NCI-H524 treated with DMSO at 0.1 percent for 48 hours (cell line): ENCODE measurements around the gene LCK.
A peak's percentile ranks its signal among the peaks of the same experiment; 100 is the strongest.
"Not testable (repeated sequence)": the region's sequence is repeated elsewhere in the genome, so short reads cannot be mapped to it uniquely, and the experiment has no call there.

Source experiments
- DNase-seq: peaks from one replicate; lab custom pipeline; 2025; lab: John Stamatoyannopoulos, UW

The LCK gene

DNA sequence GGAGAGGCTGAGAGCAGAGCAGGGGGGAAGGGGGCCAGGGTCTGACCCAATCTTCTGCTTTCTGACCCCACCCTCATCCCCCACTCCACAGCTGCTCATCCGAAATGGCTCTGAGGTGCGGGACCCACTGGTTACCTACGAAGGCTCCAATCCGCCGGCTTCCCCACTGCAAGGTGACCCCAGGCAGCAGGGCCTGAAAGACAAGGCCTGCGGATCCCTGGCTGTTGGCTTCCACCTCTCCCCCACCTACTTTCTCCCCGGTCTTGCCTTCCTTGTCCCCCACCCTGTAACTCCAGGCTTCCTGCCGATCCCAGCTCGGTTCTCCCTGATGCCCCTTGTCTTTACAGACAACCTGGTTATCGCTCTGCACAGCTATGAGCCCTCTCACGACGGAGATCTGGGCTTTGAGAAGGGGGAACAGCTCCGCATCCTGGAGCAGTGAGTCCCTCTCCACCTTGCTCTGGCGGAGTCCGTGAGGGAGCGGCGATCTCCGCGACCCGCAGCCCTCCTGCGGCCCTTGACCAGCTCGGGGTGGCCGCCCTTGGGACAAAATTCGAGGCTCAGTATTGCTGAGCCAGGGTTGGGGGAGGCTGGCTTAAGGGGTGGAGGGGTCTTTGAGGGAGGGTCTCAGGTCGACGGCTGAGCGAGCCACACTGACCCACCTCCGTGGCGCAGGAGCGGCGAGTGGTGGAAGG lies 23.7 kb downstream of the LCK start:
- no peak for DNase-seq

DNA sequence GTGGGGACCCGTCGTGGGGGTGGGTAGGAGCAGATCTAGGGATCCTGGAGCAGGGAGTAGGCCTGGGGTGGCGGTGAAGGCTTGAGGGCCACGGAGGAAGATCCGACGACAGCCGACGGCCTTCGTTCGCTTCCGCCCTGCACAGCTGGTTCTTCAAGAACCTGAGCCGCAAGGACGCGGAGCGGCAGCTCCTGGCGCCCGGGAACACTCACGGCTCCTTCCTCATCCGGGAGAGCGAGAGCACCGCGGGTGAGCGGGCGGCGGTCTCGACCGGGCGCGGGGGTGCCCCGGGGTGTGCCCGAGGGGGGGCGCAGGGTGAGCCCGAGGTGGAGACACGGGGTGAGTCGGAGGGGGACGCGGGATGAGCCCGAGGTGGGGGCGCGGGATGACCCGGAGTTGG lies 24.4 kb downstream of the LCK start:
- DNase-seq = no peak

DNA sequence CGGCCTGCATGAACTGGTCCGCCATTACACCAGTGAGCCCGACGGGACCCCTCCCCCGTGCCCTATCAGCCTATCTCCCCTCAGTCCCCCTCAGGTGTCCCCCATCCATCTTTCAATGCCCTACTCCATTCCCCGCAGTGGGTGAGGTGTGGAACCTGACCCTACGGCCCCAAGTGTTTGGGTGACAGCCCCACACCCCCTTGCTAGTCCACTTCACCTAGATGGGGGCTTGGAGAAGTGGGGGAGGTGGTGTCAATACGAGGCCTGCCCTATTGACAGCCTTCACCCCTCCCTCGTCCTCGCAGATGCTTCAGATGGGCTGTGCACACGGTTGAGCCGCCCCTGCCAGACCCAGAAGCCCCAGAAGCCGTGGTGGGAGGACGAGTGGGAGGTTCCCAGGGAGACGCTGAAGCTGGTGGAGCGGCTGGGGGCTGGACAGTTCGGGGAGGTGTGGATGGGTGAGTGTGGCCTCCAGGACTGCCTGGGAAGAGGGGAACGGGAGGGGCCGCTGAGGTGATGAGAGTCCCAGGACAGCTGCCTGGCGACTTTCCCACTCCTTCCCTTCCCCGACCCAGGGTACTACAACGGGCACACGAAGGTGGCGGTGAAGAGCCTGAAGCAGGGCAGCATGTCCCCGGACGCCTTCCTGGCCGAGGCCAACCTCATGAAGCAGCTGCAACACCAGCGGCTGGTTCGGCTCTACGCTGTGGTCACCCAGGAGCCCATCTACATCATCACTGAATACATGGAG lies 25.1 kb downstream of the LCK start:
- no peak for DNase-seq

GRCh38 chr1:32284777-32285176 lies 33.7 kb downstream of the LCK start:
- not testable (repeated sequence) for DNase-seq

GRCh38 chr1:32285658-32286057 lies 34.6 kb downstream of the LCK start:
- no peak for DNase-seq

GRCh38 chr1:32286763-32287162 lies 35.7 kb downstream of the LCK start:
- no peak for DNase-seq

DNA sequence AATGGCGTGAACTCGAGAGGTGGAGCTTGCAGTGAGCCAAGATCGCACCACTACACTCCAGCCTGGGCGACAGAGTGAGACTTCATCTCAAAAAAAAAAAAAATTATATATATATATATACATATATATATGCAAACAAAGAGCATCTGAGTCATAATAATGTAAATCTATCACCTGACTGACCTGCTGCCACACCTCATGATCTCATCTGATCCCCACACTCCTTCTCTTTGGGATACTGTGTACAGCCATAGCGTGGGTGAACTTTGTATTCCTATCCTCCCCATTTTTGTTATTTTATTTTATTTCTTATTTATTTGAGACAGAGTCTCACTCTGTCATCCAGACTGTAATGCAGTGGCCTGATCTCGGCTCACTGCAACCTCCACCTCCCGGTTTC lies 38.2 kb downstream of the LCK start:
- DNase-seq = no peak

DNA sequence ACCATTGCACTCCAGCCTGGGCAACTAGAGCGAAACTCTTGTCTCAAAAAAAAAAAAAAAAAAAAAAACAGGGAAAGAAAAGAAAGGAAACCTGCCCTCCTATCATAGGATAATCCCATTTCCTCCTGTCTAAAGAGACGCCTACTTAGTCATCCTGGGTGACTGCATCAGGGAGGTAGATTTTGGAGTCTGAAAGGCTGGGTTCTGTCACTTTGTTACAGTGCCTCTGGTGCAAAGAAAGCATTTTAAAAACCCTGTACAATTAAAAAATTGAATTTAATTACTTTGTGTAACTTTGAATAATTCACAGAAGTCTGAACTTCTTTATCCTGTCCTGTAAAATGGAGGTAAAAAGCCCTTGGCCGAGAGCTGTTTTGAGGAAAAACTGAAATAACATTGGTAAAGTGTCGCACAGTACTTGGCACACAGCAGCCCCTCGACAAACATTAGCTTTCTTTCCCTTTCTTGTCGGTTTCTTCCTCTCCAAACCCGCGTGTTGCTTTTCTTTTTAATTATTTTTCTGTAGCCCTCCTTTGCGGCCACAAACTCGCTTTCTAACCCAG lies 40.2 kb downstream of the LCK start:
- no peak for DNase-seq

DNA sequence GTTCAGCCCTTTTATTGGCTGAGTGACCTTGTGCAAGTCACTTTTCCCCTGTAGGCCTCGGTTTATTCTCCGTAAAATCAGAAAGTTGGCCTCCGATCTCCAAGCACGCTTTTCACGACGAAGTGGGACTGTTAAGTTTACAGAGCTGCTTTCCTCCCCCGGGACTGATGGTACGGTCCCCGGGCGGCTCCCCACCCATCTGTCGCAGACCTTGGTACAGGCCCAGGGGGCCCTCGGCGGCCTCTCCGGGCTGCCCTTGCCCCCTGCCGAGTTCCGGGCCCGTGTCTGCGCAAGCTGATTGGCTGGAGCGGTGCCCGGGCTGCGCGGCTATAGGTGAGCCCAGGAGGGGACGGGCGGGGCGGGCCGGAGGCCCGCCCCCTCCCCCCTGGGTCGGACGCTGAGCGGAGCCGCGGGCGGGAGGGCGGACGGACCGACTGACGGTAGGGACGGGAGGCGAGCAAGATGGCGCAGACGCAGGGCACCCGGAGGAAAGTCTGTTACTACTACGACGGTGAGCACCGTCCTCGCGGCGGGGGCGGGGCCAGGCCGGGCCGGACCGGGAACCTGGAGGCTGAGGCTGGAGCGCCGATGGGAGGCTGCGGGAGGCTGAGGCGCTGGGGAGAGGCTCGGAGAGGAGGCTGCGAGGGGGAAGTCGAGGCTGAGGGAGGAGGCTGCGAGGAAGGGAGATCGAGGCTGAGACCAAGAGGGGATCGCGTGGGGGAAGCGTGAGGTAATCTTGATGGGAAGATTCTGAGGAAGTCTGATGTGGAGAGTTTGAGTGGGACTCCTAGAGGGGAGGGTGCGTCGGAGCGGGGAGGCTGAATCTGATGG lies 40.9 kb downstream of the LCK start, which contains the start of gene HDAC1:
TSS of gene HDAC1 (plus strand) at position 376 of the 831 bp plus-strand sequence. CDS start at position 463, 87 bp downstream.
- peak; percentile 84 for DNase-seq

DNA sequence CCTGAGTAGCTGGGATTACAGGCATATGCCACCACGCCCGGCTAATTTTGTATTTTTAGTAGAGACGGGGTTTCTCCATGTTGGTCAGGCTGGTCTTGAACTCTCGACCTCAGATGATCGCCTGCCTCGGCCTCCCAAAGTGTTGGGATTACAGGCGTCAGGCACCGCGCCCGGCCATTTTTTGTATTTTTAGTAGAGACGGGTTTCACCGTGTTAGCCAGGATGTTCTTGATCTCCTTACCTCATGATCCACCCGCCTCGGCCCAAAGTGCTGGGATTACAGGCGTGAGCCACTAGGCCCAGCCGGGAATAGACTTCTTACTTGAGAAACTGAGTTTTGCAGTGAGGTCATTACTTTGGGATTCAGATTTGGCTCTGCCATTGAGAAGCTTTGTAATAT lies 47.1 kb downstream of the LCK start:
- DNase-seq = not testable (repeated sequence)

DNA sequence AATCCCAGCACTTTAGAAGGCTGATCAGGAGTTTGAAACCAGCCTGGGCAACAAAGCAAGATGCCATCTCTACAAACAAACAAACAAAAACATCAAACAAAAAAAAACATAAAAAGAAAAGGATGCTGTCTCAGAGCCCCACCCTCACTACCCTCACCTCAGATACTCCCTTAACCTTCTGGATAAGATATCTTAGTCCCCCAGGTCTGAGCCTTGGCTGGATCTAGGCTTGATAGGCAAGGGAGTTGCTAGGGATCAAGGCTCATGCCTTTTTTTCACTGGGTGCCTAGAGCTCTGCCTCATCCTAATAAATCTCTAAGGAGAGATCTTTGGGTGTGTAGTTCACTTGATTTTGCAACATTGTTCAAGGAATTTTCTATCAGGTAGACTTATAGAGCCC lies 48.3 kb downstream of the LCK start:
- DNase-seq = no peak

DNA sequence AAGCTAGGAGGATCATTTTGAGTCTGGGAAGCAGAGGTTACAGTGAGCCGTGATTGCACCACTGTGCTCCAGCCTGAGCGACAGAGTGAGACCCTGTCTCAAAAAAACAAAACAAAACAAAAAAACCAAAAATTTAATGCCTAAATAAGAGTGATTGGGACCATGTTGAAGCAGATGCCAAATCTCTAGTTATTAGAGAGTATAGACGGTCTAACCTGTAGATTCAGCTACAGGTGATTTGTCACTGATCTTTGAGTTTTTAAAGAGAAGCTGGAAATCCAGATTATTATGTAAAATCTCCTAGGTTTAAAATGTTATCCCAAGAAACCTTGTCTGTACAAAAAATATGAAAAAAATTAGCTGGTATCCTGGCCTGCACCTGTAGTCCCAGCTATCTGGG lies 52.3 kb downstream of the LCK start:
- DNase-seq = no peak

DNA sequence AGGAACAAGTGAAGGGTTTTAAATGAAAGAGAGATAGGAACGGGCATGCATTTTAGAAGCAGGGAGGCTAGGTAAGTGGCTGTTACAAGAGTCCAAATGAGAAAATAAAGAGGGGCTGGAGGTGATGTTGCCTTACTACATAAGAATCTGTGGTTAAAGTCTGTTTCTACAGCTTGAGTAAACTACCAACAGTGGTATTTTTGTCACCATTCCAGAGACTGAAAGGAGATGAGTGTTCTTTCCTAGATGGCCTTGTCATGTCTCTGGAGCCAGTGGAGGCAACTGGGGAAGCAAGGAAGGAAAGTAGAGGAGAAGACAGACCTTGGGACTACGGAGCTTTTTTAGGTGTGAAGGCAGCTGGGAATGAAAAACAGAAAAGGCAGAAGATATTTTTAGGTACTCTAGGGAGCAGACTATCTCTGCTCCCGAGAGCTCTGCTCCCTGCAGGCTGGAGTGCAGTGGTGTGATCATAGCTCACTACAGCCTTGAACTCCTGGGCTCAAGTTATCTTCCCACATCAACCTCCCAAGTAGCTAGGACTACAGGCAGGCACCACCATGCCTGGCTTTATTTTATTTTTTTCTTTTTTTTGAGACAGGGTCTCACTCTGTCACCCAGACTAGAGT lies 53.0 kb downstream of the LCK start:
- DNase-seq = no peak

DNA sequence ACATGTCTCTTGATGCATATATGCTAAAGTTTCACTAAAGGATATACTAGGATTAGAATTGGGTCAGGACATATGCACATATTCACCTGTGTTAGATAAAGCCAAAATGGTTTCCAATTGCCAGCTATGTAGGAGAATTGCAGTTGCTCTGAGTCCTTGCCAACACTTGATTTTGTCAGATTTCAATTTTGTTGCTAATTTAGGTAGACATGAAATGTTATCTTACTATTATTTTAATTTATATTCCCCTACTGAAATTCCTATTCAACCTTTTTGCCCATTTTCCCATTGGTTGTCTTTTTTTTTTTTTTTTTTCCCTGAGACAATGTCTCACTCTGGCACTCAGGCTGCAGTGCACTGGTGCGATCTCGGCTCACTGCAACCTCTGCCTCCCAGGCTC lies 54.2 kb downstream of the LCK start:
- DNase-seq = no peak

GRCh38 chr1:32307324-32307723 lies 56.3 kb downstream of the LCK start:
- DNase-seq = no peak

- DNase-seq = no peak
Observed at GRCh38 chr1:32309960-32310359, 58.9 kb downstream of the LCK start.

- DNase-seq = no peak
Observed at GRCh38 chr1:32311709-32312393, 60.8 kb downstream of the LCK start.

- DNase-seq = no peak
Observed at GRCh38 chr1:32316903-32317277, 65.8 kb downstream of the LCK start.

GRCh38 chr1:32318127-32318869 lies 67.2 kb downstream of the LCK start:
- no peak for DNase-seq

GRCh38 chr1:32321712-32322291 lies 70.7 kb downstream of the LCK start:
- no peak for DNase-seq
